IMR-90 (cell line): ENCODE data around the gene NPAS2. TPM values are rescaled to one million over a fixed set of nuclear protein-coding genes. Genes with fewer than 3 reads are reported as not detected.
A peak's percentile ranks its signal among the peaks of the same experiment; 100 is the strongest.

Experiments
- ATAC-seq: fragments of 200-7000 bp; cut with Tn5 transposase; 2 replicates; pipeline ENCODE4 v1.9.1; 2020; ENCODE audit warnings: low read depth, mild to moderate bottlenecking, moderate library complexity
- BruUV-seq: library from RNA; stranded (reverse); fragments of 400-500 nt; replicated peaks from 2 replicates; lab custom pipeline; 2021; lab: Mats Ljungman, UMichigan
- CTCF ChIA-PET: fragments of 300-600 bp; formaldehyde crosslinking; extraction: SDS; loops from one replicate; lab custom pipeline; 2021; ENCODE audit warnings: antibody characterized with exemption; lab: Yijun Ruan, JAX
- POLR2A ChIA-PET: fragments of 300-600 bp; sonication (Branson Sonifier 250); formaldehyde crosslinking; loops from one replicate; lab custom pipeline; 2022; ENCODE audit warnings: antibody characterized with exemption; ENCODE audit not compliant: unreplicated experiment; lab: Charles Lee
- DNase-seq: peaks from one replicate; pipeline ENCODE4 v3.0.0; 2013
- H2AFZ ChIP-seq: replicated peaks from 2 replicates; pipeline ENCODE3; 2013; ENCODE audit warnings: low read length, mild to moderate bottlenecking; ENCODE audit not compliant: poor library complexity
- H2AK5ac ChIP-seq: 2 replicates; pipeline ENCODE4 v1.6.1; 2013; ENCODE audit warnings: low read depth, low read length, inconsistent platforms
- H2AK9ac ChIP-seq: replicated peaks from 2 replicates; pipeline ENCODE3; 2013; ENCODE audit warnings: mild to moderate bottlenecking, low read depth, low read length, moderate library complexity; ENCODE audit not compliant: poor library complexity
- H2BK120ac ChIP-seq: 2 replicates; pipeline ENCODE4 v1.6.1; 2013; ENCODE audit warnings: low read depth, low read length, inconsistent platforms
- H2BK15ac ChIP-seq: 3 replicates; pipeline ENCODE4 v1.6.1; 2013; ENCODE audit warnings: low read depth, low read length, inconsistent platforms
- H2BK20ac ChIP-seq: 2 replicates; pipeline ENCODE4 v1.6.1; 2013; ENCODE audit warnings: low read depth, mild to moderate bottlenecking, inconsistent platforms, low read length, moderate library complexity
- H2BK5ac ChIP-seq: 2 replicates; pipeline ENCODE4 v1.6.1; 2013; ENCODE audit warnings: mild to moderate bottlenecking, low read depth, low read length, inconsistent platforms; ENCODE audit not compliant: poor library complexity, severe bottlenecking
- H3K14ac ChIP-seq: replicated peaks from 2 replicates; pipeline ENCODE4 v1.6.1; 2013; ENCODE audit warnings: low read depth, low read length, inconsistent platforms
- H3K18ac ChIP-seq: 2 replicates; pipeline ENCODE4 v1.6.1; 2013; ENCODE audit warnings: low read depth, low read length, control low read depth
- H3K23ac ChIP-seq: 2 replicates; pipeline ENCODE4 v1.6.1; 2013; ENCODE audit warnings: low read depth, low read length, inconsistent platforms
- H3K27ac ChIP-seq: 2 replicates; pipeline ENCODE4 v1.5.1; 2013; ENCODE audit warnings: mild to moderate bottlenecking, control low read depth, low read length; ENCODE audit not compliant: insufficient read depth
- H3K27me3 ChIP-seq: 2 replicates; pipeline ENCODE4 v1.6.1; 2013; ENCODE audit warnings: low read length; ENCODE audit not compliant: control insufficient read depth, insufficient read depth
- H3K36me3 ChIP-seq: 2 replicates; pipeline ENCODE4 v1.6.1; 2013; ENCODE audit warnings: low read length, mixed read lengths; ENCODE audit not compliant: control insufficient read depth, insufficient read depth
- H3K4ac ChIP-seq: 2 replicates; pipeline ENCODE4 v1.6.1; 2013; ENCODE audit warnings: low read depth, low read length, inconsistent platforms
- H3K4me1 ChIP-seq: 2 replicates; pipeline ENCODE4 v1.6.1; 2013; ENCODE audit warnings: low read length, mixed read lengths; ENCODE audit not compliant: control insufficient read depth, insufficient read depth
- H3K4me2 ChIP-seq: 2 replicates; pipeline ENCODE4 v1.6.1; 2013; ENCODE audit warnings: low read depth, mild to moderate bottlenecking, control low read depth, low read length, moderate library complexity
- H3K4me3 ChIP-seq: 2 replicates; pipeline ENCODE4 v1.5.1; 2013; ENCODE audit warnings: low read depth, mild to moderate bottlenecking, control low read depth, low read length, moderate library complexity; ENCODE audit not compliant: insufficient read depth
- H3K56ac ChIP-seq: 2 replicates; pipeline ENCODE4 v1.6.1; 2013; ENCODE audit warnings: low read length, inconsistent platforms; ENCODE audit not compliant: insufficient read depth; ENCODE audit errors: extremely low read depth
- H3K79me1 ChIP-seq, 2 experiments: 2 replicates each; pipeline ENCODE4 v1.6.1; 2013; ENCODE audit warnings: low read length in 2 of 2, inconsistent platforms in 1 of 2, low read depth in 1 of 2
- H3K9ac ChIP-seq: 2 replicates; pipeline ENCODE4 v1.6.1; 2013; ENCODE audit warnings: low read depth, low read length, control low read depth
- H3K9me1 ChIP-seq: 2 replicates; pipeline ENCODE4 v1.6.1; 2013; ENCODE audit warnings: low read length, inconsistent platforms; ENCODE audit not compliant: insufficient read depth
- H3K9me3 ChIP-seq: 2 replicates; pipeline ENCODE4 v1.6.1; 2013; ENCODE audit warnings: low read length; ENCODE audit not compliant: control insufficient read depth, insufficient read depth
- H4K20me1 ChIP-seq: 2 replicates; pipeline ENCODE4 v1.6.1; 2013; ENCODE audit warnings: low read length, inconsistent platforms; ENCODE audit not compliant: insufficient read depth
- H4K5ac ChIP-seq: 2 replicates; pipeline ENCODE4 v1.6.1; 2013; ENCODE audit warnings: mild to moderate bottlenecking, low read depth, low read length, control low read depth
- H4K8ac ChIP-seq, 2 experiments: 2 replicates each; pipeline ENCODE4 v1.6.1; 2013; ENCODE audit warnings: low read depth in 2 of 2, low read length in 2 of 2, control low read depth in 1 of 2, inconsistent platforms in 1 of 2
- H4K91ac ChIP-seq: 2 replicates; pipeline ENCODE4 v1.6.1; 2013; ENCODE audit warnings: low read depth, low read length, inconsistent platforms; ENCODE audit not compliant: insufficient read depth
- BHLHE40 ChIP-seq: fragments of 150-350 bp; IDR thresholded peaks from 2 replicates; pipeline ENCODE4 v1.6.1; 2016; ENCODE audit warnings: mild to moderate bottlenecking, low read depth, low read length
- CEBPB ChIP-seq: IDR thresholded peaks from 2 replicates; pipeline ENCODE4 v1.6.1; 2012; ENCODE audit warnings: low read depth, low read length, improper control_type of control experiment
- CHD1 ChIP-seq: IDR thresholded peaks from 2 replicates; pipeline ENCODE4 v1.6.1; 2012; ENCODE audit warnings: low read depth, low read length, improper control_type of control experiment
- FOS ChIP-seq: fragments of 150-350 bp; IDR thresholded peaks from 2 replicates; pipeline ENCODE4 v1.6.1; 2016; ENCODE audit warnings: low read depth, low read length
- MAFK ChIP-seq: IDR thresholded peaks from 2 replicates; pipeline ENCODE4 v1.6.1; 2012; ENCODE audit warnings: low read depth, low read length, improper control_type of control experiment
- MAZ ChIP-seq: IDR thresholded peaks from 2 replicates; pipeline ENCODE4 v1.6.1; 2012; ENCODE audit warnings: low read depth, mild to moderate bottlenecking, low read length, improper control_type of control experiment, moderate library complexity, borderline replicate concordance
- MXI1 ChIP-seq: IDR thresholded peaks from 2 replicates; pipeline ENCODE4 v1.6.1; 2012; ENCODE audit warnings: low read depth, mild to moderate bottlenecking, low read length, moderate library complexity, borderline replicate concordance
- NFE2L2 ChIP-seq: fragments of 150-350 bp; IDR thresholded peaks from 2 replicates; pipeline ENCODE4 v1.6.1; 2016; ENCODE audit warnings: low read depth, mild to moderate bottlenecking, low read length
- POLR2A ChIP-seq: IDR thresholded peaks from 2 replicates; pipeline ENCODE4 v1.6.1; 2012; ENCODE audit warnings: mild to moderate bottlenecking, low read depth, low read length
- RAD21 ChIP-seq: IDR thresholded peaks from 2 replicates; pipeline ENCODE4 v1.6.1; 2012; ENCODE audit warnings: low read length, improper control_type of control experiment
- RCOR1 ChIP-seq: IDR thresholded peaks from 2 replicates; pipeline ENCODE4 v1.6.1; 2012; ENCODE audit warnings: mild to moderate bottlenecking, low read length, improper control_type of control experiment; ENCODE audit not compliant: insufficient replicate concordance
- RFX5 ChIP-seq: IDR thresholded peaks from 2 replicates; pipeline ENCODE4 v1.8.0; 2012; ENCODE audit warnings: low read depth, mild to moderate bottlenecking, low read length, moderate library complexity
- WGBS, 2 experiments: methylation state at CpG; one replicate each; pipeline versions ENCODE4 v1.1.5 to v1.1.7; 2013; ENCODE audit warnings: missing lambda C conversion rate in 2 of 2; ENCODE audit not compliant: insufficient read length in 1 of 2; ENCODE audit errors: extremely low coverage in 2 of 2; 5-methylcytosine and 5-hydroxymethylcytosine counted together
- dilution Hi-C: fragments of 300-500 bp; cut with HindIII; formaldehyde crosslinking; loops from one replicate; pipeline ENCODE4 v1.14.3; 2018; ENCODE audit warnings: low sequenced_read_pairs; ENCODE audit not compliant: unreplicated experiment
- in situ Hi-C: fragments of 300-500 bp; cut with MboI; formaldehyde crosslinking; loops from 3 replicates; pipeline ENCODE4 v1.14.3; 2019; ENCODE audit warnings: low sequenced_read_pairs, inconsistent platforms, mixed read lengths
- intact Hi-C: fragments of 100-400 bp; cut with micrococcal nuclease; formaldehyde crosslinking; loops from 2 replicates; pipeline ENCODE4 v1.10.0; 2022
- polyA plus RNA-seq, 3 experiments: library from polyadenylated mRNA; depleted of rRNA; stranded (reverse); fragments of >200 nt; gene quantifications; 2 replicates each; pipeline ENCODE4 v1.2.3, GENCODE V29; 2012; ENCODE audit warnings: low replicate concordance in 1 of 3
- total RNA-seq: library from RNA; depleted of rRNA; stranded (reverse); fragments of >200 nt; gene quantifications from 2 replicates; pipeline ENCODE4 v1.2.3, GENCODE V29; 2012
- TF ChIP-seq, protein P1 (sequence below): fragments of 150-350 bp; IDR thresholded peaks from 2 replicates; pipeline ENCODE4 v1.6.1; 2017; ENCODE audit warnings: mild to moderate bottlenecking, antibody characterized with exemption, low read length, low read depth
- TF ChIP-seq, protein P2 (sequence below): fragments of 150-350 bp; IDR thresholded peaks from 2 replicates; pipeline ENCODE4 v1.6.1; 2016; ENCODE audit warnings: low read depth, mild to moderate bottlenecking, low read length, moderate library complexity, borderline replicate concordance

Gene NPAS2
- total and polyA plus RNA-seq, 2 of the 4 experiments (the other 2 are of a cell fraction), result 5.2 to 14.8 TPM

DNA sequence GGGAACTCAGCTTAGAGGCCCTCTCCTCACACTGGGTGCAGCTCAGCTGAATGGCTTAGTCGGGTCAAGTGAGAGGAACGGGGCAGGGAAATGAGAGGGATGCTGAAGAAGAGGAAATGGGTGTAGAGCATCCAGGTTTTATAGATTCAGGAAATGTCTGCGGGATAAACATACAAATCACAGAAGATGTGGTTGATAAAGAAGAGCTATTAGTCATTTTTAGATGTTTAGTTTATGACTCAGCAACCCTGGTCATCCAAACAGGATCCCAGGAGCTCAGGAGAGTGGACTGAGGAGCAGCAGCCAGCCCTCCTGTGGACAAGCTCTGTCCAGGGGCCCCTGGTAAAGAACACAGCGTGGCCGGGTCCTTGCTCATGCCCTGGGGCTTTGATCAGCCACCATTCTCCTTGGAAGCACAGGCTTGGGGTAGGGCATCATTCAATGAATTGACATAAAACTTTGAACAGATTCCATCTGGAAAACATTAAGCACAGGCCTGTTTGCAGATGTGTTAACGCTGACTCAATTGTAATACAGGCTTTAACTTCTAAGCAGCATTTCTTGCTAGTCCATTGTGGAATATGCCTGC lies 83.0 kb downstream of the NPAS2 start:
- ATAC-seq (peak; percentile 96), DNase-seq (peak; percentile 97)
- H3K9me1 ChIP-seq, result peaks cover 37% of the 10 kb centered on the region
- 0 out of 2 replicates have a peak overlapping the region, but pooled peaks have one; percentile 58 for H3K56ac ChIP-seq
- H2AFZ ChIP-seq, result no peak overlapping the region
- H2AK9ac ChIP-seq, result no peak overlapping the region
- H3K4ac ChIP-seq, result peak overlapping the region; percentile 92
- peak overlapping the region; percentile 39; the same call in 1 of the 2 replicates for H3K14ac ChIP-seq
- H4K91ac ChIP-seq, result peak overlapping the region; percentile 88
- H3K27me3 ChIP-seq, result no peaks in the 10 kb centered on the region
- H4K20me1 ChIP-seq, result peaks cover 10% of the 10 kb centered on the region
- CTCF ChIA-PET, result no interaction called here
- peak overlapping the region; percentile 93 for H2BK120ac ChIP-seq
- peak overlapping the region; percentile 99; the same call in 1 of the 2 replicates for H2AK5ac ChIP-seq
- POLR2A ChIA-PET, result no interaction called here
- BruUV-seq, result no TSS peak
- H4K8ac ChIP-seq, result peak overlapping the region; percentile 20 to 81; a peak in 2 of 4 replicates
- H3K9me3 ChIP-seq, result no peaks in the 10 kb centered on the region
- dilution Hi-C loops (no loop called here), in situ Hi-C loops (no loop called here), intact Hi-C loops (loop anchor here (1.0 to 5.0 kb wide), 3 partner anchors 81 to 172 kb away; partner anchors contain the start of gene NPAS2)
- peak overlapping the region; percentile 97; the same call in 2 of the 3 replicates for H2BK15ac ChIP-seq
- peaks cover 11 to 35% of the 10 kb centered on the region in 2 experiments for H3K79me1 ChIP-seq
- H3K9ac ChIP-seq, result no peak overlapping the region
- H2BK5ac ChIP-seq, result peak overlapping the region; percentile 91
- H3K23ac ChIP-seq, result peak overlapping the region; percentile 74; the same call in 1 of the 2 replicates
- peaks cover 16% of the 10 kb centered on the region for H3K4me1 ChIP-seq
- H3K27ac ChIP-seq, result peak overlapping the region; percentile 86
- peaks cover 2% of the 10 kb centered on the region; the same call in 1 of the 2 replicates for H3K36me3 ChIP-seq
- no peak overlapping the region for H4K5ac ChIP-seq
- peak overlapping the region; percentile 93 for H2BK20ac ChIP-seq
- H3K18ac ChIP-seq, result peak overlapping the region; percentile 73; the same call in 1 of the 2 replicates
- 0% methylated on average over 3 of the region's 6 CpGs; no CpG with 5 or more reads in 1 of the 2 experiments for WGBS, 2 experiments
- H3K4me2 ChIP-seq, result peak overlapping the region; percentile 64
- no peak overlapping the region for H3K4me3 ChIP-seq
- TF ChIP-seq CHD1 (no peak), RCOR1 (peak; percentile 66), MAFK (peak; percentile 14), FOS (peak; percentile 94), CEBPB (no peak), MAZ (peak; percentile 6; the same call in 1 of the 2 replicates), NFE2L2 (peak; percentile 77; the same call in 1 of the 2 replicates), RFX5 (no peak), MXI1 (no peak), BHLHE40 (peak; percentile 16; the same call in 1 of the 2 replicates), RAD21 (peak; percentile 48), POLR2A (no peak)
- TF ChIP-seq, protein P1, sequence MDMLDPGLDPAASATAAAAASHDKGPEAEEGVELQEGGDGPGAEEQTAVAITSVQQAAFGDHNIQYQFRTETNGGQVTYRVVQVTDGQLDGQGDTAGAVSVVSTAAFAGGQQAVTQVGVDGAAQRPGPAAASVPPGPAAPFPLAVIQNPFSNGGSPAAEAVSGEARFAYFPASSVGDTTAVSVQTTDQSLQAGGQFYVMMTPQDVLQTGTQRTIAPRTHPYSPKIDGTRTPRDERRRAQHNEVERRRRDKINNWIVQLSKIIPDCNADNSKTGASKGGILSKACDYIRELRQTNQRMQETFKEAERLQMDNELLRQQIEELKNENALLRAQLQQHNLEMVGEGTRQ, result no peak
- TF ChIP-seq, protein P2, sequence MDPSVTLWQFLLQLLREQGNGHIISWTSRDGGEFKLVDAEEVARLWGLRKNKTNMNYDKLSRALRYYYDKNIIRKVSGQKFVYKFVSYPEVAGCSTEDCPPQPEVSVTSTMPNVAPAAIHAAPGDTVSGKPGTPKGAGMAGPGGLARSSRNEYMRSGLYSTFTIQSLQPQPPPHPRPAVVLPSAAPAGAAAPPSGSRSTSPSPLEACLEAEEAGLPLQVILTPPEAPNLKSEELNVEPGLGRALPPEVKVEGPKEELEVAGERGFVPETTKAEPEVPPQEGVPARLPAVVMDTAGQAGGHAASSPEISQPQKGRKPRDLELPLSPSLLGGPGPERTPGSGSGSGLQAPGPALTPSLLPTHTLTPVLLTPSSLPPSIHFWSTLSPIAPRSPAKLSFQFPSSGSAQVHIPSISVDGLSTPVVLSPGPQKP, result no peak
